BJ (cell line): ENCODE data around the gene MTF1. TPM values are rescaled to one million over a fixed set of nuclear protein-coding genes. Genes with fewer than 3 reads are reported as not detected.

ENCODE experiments used
- CTCF ChIA-PET: fragments of 350-600 bp; formaldehyde crosslinking; extraction: SDS; loops from one replicate; lab custom pipeline; 2021; ENCODE audit warnings: antibody characterized with exemption, inconsistent platforms; lab: Yijun Ruan, JAX
- POLR2A ChIA-PET: fragments of 300-600 bp; sonication (Branson Sonifier 250); formaldehyde crosslinking; extraction: SDS; loops from one replicate; lab custom pipeline; 2021; ENCODE audit warnings: antibody characterized with exemption; lab: Charles Lee
- DNase-seq: peaks from one replicate; pipeline ENCODE4 v3.0.0-alpha.2; 2011; ENCODE audit warnings: low read depth
- H3K27me3 ChIP-seq: 2 replicates; pipeline ENCODE4 v1.6.0; 2011; ENCODE audit warnings: low read length; ENCODE audit not compliant: control insufficient read depth, insufficient read depth
- H3K36me3 ChIP-seq: 2 replicates; pipeline ENCODE4 v1.5.1; 2011; ENCODE audit warnings: low read length; ENCODE audit not compliant: control insufficient read depth, insufficient read depth
- H3K4me3 ChIP-seq: 2 replicates; pipeline ENCODE4 v1.5.1; 2011; ENCODE audit warnings: low read depth, mild to moderate bottlenecking, control low read depth, low read length
- CTCF ChIP-seq: IDR thresholded peaks from 2 replicates; pipeline ENCODE4 v1.5.1; 2011; ENCODE audit warnings: low read depth, mild to moderate bottlenecking, control low read depth, inconsistent platforms, low read length, moderate library complexity; ENCODE audit not compliant: insufficient read depth
- polyA plus RNA-seq: library from polyadenylated mRNA; depleted of rRNA; stranded (reverse); fragments of >200 nt; gene quantifications from 2 replicates; pipeline ENCODE4 v1.2.3, GENCODE V29; 2011

Gene MTF1
- polyA plus RNA-seq, 1 experiment, result 6.9 TPM

GRCh38 chr1:37828410-37829074 lies 30.9 kb downstream of the MTF1 start:
- Histone ChIP-seq H3K36me3 (peaks cover 10% of the 10 kb centered on the region), H3K27me3 (no peaks in the 10 kb centered on the region), H3K4me3 (no peak overlapping the region)
- DNase-seq, result no peak
- CTCF ChIA-PET, result interaction anchor here (1.4 kb wide), 1 partner anchor 11 kb away, joined by 4 read pairs; no protein-coding TSS in a partner anchor
- POLR2A ChIA-PET, result no interaction called here
- no peak for TF ChIP-seq CTCF

GRCh38 chr1:37825506-37825905 lies 33.9 kb downstream of the MTF1 start:
- no peak for TF ChIP-seq CTCF
- peaks cover 17% of the 10 kb centered on the region for H3K36me3 ChIP-seq
- CTCF ChIA-PET, result interaction anchor here (1.1 kb wide), 1 partner anchor 10 kb away, joined by 4 read pairs; no protein-coding TSS in a partner anchor
- no peaks in the 10 kb centered on the region for H3K27me3 ChIP-seq
- no peak for DNase-seq
- POLR2A ChIA-PET, result no interaction called here
- H3K4me3 ChIP-seq, result no peak overlapping the region

- ChIA-PET POLR2A (no interaction called here), CTCF (no interaction called here)
- H3K4me3 ChIP-seq, result no peak overlapping the region
- no peak for TF ChIP-seq CTCF
- no peaks in the 10 kb centered on the region for H3K27me3 ChIP-seq
- H3K36me3 ChIP-seq, result peaks cover 20% of the 10 kb centered on the region
- DNase-seq, result no peak
These were observed 35.4 kb downstream of the MTF1 start for GRCh38 chr1:37824001-37824400.

- Histone ChIP-seq H3K4me3 (no peak overlapping the region), H3K36me3 (peaks cover 17% of the 10 kb centered on the region), H3K27me3 (no peaks in the 10 kb centered on the region)
- no peak for TF ChIP-seq CTCF
- ChIA-PET CTCF (no interaction called here), POLR2A (no interaction called here)
- DNase-seq, result no peak
These were observed 36.2 kb downstream of the MTF1 start for GRCh38 chr1:37822906-37823815.

GRCh38 chr1:37821481-37821880 lies 37.9 kb downstream of the MTF1 start:
- no peaks in the 10 kb centered on the region for H3K27me3 ChIP-seq
- ChIA-PET POLR2A (no interaction called here), CTCF (no interaction called here)
- DNase-seq, result no peak
- no peak overlapping the region for H3K4me3 ChIP-seq
- H3K36me3 ChIP-seq, result peaks cover 21% of the 10 kb centered on the region
- TF ChIP-seq CTCF, result no peak
